HepG2 (cell line): Measurements from ENCODE around the gene S100A4. TPM values are rescaled to one million over a fixed set of nuclear protein-coding genes. Genes with fewer than 3 reads are reported as not detected.

Experiments used
- GLI4 ChIP-seq: sonication (generic); formaldehyde crosslinking; IDR thresholded peaks from 2 replicates; pipeline ENCODE4 v1.5.1; 2020; ENCODE audit warnings: missing genetic modification reagents, mild to moderate bottlenecking, moderate library complexity, borderline replicate concordance
- HOXD1 ChIP-seq: sonication (generic); formaldehyde crosslinking; IDR thresholded peaks from 2 replicates; pipeline ENCODE4 v1.5.0; 2020; ENCODE audit warnings: missing genetic modification reagents
- MTA1 ChIP-seq: sonication (generic); formaldehyde crosslinking; IDR thresholded peaks from 2 replicates; pipeline ENCODE4 v1.4.0; 2020; ENCODE audit warnings: missing genetic modification reagents, mild to moderate bottlenecking, borderline replicate concordance
- NR2C2 ChIP-seq: sonication (generic); formaldehyde crosslinking; IDR thresholded peaks from 2 replicates; pipeline ENCODE4 v1.4.0; 2020; ENCODE audit warnings: missing genetic modification reagents, mild to moderate bottlenecking, moderate library complexity, borderline replicate concordance
- PHF20 ChIP-seq: sonication (generic); formaldehyde crosslinking; IDR thresholded peaks from 2 replicates; pipeline ENCODE4 v1.5.0; 2020; ENCODE audit warnings: mild to moderate bottlenecking, missing genetic modification reagents
- PRMT3 ChIP-seq: sonication (generic); formaldehyde crosslinking; IDR thresholded peaks from 2 replicates; pipeline ENCODE4 v1.8.1; 2022; ENCODE audit warnings: low read depth, mild to moderate bottlenecking, moderate library complexity, missing genetic modification reagents, borderline replicate concordance
- RARA ChIP-seq: IDR thresholded peaks from 2 replicates; pipeline ENCODE4 v1.6.1; 2016; ENCODE audit warnings: missing genetic modification reagents, missing compliant biosample characterization
- RFX5 ChIP-seq: IDR thresholded peaks from 2 replicates; pipeline ENCODE4 v1.6.1; 2011; ENCODE audit warnings: low read depth, low read length, improper control_type of control experiment
- RXRA ChIP-seq: sonication (generic); formaldehyde crosslinking; IDR thresholded peaks from 2 replicates; pipeline ENCODE4 v1.5.1; 2020; ENCODE audit warnings: missing genetic modification reagents
- TOPORS ChIP-seq: sonication (generic); formaldehyde crosslinking; IDR thresholded peaks from 2 replicates; pipeline ENCODE4 v1.8.0; 2023; ENCODE audit warnings: mild to moderate bottlenecking, missing genetic modification reagents
- ZKSCAN5 ChIP-seq: sonication (generic); formaldehyde crosslinking; IDR thresholded peaks from 2 replicates; pipeline ENCODE4 v1.5.1; 2020; ENCODE audit warnings: mild to moderate bottlenecking, missing genetic modification reagents
- ZNF3 ChIP-seq: IDR thresholded peaks from 2 replicates; pipeline ENCODE4 v1.7.0; 2017; ENCODE audit warnings: inconsistent platforms
- ZNF543 ChIP-seq: sonication (generic); formaldehyde crosslinking; IDR thresholded peaks from 2 replicates; pipeline ENCODE4 v1.4.0; 2020; ENCODE audit warnings: mild to moderate bottlenecking, missing genetic modification reagents
- ZNF563 ChIP-seq: sonication (generic); formaldehyde crosslinking; IDR thresholded peaks from 2 replicates; pipeline ENCODE4 v1.8.0; 2022; ENCODE audit warnings: mild to moderate bottlenecking, moderate library complexity, missing genetic modification reagents
- ZNF605 ChIP-seq: sonication (generic); formaldehyde crosslinking; IDR thresholded peaks from 2 replicates; pipeline ENCODE4 v1.8.0; 2022; ENCODE audit warnings: mild to moderate bottlenecking, missing genetic modification reagents
- ZNF749 ChIP-seq: sonication (generic); formaldehyde crosslinking; IDR thresholded peaks from 2 replicates; pipeline ENCODE4 v1.8.0; 2022; ENCODE audit warnings: mild to moderate bottlenecking, missing genetic modification reagents, moderate library complexity, borderline replicate concordance
- ZNF780A ChIP-seq: sonication (generic); formaldehyde crosslinking; IDR thresholded peaks from 2 replicates; pipeline ENCODE4 v1.8.0; 2022; ENCODE audit warnings: mild to moderate bottlenecking, missing genetic modification reagents, moderate library complexity
- ZNF788 ChIP-seq: sonication (generic); formaldehyde crosslinking; IDR thresholded peaks from 2 replicates; pipeline ENCODE4 v1.5.0; 2020; ENCODE audit warnings: mild to moderate bottlenecking, missing genetic modification reagents, borderline replicate concordance
- polyA plus RNA-seq, 8 experiments: library from polyadenylated mRNA; depleted of rRNA in 3 of 8; stranded (reverse) in 7 of 8; unstranded in 1 of 8; fragments of >200 nt; fragmentation: Illumina TruSeq in 4 of 8; extraction: Trizol in 4 of 8; gene quantifications; 2 replicates each; pipeline versions ENCODE4 v1.2.1 to v1.2.3, GENCODE V29; 2011 to 2016; ENCODE audit warnings: low read depth in 4 of 8, missing spikeins in 1 of 8, mixed read lengths in 1 of 8; ENCODE audit not compliant: insufficient read depth in 1 of 8
- total RNA-seq, 5 experiments: library from RNA; depleted of rRNA; stranded (reverse); fragments of >200 nt; fragmentation: Illumina TruSeq; extraction: Trizol; gene quantifications; 2 replicates each; pipeline ENCODE4 v1.2.3, GENCODE V29; 2016; ENCODE audit warnings: low read depth in 1 of 5
- TF ChIP-seq, protein P1 (sequence below): sonication (generic); formaldehyde crosslinking; IDR thresholded peaks from 2 replicates; pipeline ENCODE4 v1.8.1; 2023; ENCODE audit warnings: mild to moderate bottlenecking, inconsistent platforms, moderate library complexity, missing genetic modification reagents, borderline replicate concordance
- TF ChIP-seq, protein P2 (sequence below): sonication (generic); formaldehyde crosslinking; IDR thresholded peaks from 2 replicates; pipeline ENCODE4 v1.9.0; 2022; ENCODE audit warnings: low read depth, missing genetic modification reagents
- TF ChIP-seq, protein P3 (sequence below): sonication (generic); formaldehyde crosslinking; IDR thresholded peaks from 2 replicates; pipeline ENCODE4 v1.4.0; 2020; ENCODE audit warnings: mild to moderate bottlenecking, missing genetic modification reagents
- TF ChIP-seq, protein P4 (sequence below): sonication (generic); formaldehyde crosslinking; IDR thresholded peaks from 2 replicates; pipeline ENCODE4 v1.4.0; 2020; ENCODE audit warnings: missing genetic modification reagents
- TF ChIP-seq, protein P5 (sequence below): sonication (generic); formaldehyde crosslinking; IDR thresholded peaks from 2 replicates; pipeline ENCODE4 v1.5.0; 2020; ENCODE audit warnings: mild to moderate bottlenecking, missing genetic modification reagents

The S100A4 gene
- total and polyA plus RNA-seq, 2 of the 13 experiments (the other 11 are each of a cell fraction or from before 2014, with no cell fraction given): 12.9 to 20.2 TPM

DNA sequence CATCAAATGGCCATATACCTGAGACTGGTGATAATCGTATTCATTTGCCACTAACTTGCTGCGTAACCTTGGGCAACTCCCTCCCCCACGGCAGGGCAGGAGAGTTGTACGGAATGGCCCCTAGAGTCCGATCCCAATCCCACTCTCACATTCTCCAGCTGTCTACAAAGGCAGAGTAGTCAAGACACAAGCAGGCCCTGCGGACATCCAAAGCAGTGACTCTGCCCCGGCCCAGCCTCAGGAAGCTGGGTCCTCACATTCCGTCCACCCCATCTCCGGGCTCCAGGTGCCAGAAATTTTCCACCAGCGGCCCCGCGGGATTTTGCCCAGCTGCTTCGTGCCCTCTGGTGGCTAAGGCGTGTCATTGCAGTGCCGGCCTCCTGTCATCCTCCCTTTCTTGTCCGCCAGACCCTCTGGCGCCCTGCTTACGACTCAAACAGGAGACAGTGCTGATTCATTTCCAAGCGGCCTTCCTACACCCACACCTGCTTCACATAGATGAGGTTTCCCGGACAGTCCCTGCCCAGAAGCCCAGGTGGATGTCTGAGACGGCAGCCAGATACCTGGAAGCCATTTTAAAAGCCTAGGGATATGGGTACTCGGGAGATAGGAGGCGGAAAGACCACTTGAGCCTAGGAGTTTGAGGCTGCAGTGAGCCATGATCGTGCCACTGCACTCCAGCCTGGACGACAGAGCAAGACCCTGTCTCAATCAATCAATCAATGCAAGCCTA, 22.9 kb upstream of the S100A4 start (continued):
- TF ChIP-seq RXRA (CRISPR knock-in tag) (no peak; the same call in 1 of the 2 replicates), ZNF749 (CRISPR knock-in tag) (no peak), MTA1 (no peak), ZNF605 (CRISPR knock-in tag) (0 out of 2 replicates have a peak, but pooled peaks have one; percentile 27), NR2C2 (no peak), PRMT3 (no peak), ZNF3 (CRISPR knock-in tag) (no peak), RARA (no peak), ZNF788 (CRISPR knock-in tag) (no peak), HOXD1 (no peak; the same call in 1 of the 2 replicates), PHF20 (CRISPR knock-in tag) (no peak), ZNF543 (0 out of 2 replicates have a peak, but pooled peaks have one; percentile 58), ZNF780A (CRISPR knock-in tag) (no peak), ZNF563 (CRISPR knock-in tag) (no peak), GLI4 (no peak), TOPORS (CRISPR knock-in tag) (no peak), RFX5 (no peak), ZKSCAN5 (no peak)
- TF ChIP-seq, protein P1, sequence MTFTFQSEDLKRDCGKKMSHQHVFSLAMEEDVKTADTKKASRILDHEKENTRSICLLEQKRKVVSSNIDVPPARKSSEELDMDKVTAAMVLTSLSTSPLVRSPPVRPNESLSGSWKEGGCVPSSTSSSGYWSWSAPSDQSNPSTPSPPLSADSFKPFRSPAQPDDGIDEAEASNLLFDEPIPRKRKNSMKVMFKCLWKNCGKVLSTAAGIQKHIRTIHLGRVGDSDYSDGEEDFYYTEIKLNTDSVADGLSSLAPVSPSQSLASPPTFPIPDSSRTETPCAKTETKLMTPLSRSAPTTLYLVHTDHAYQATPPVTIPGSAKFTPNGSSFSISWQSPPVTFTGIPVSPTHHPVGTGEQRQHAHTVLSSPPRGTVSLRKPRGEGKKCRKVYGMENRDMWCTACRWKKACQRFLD (CRISPR knock-in tag): no peak
- TF ChIP-seq, protein P2, sequence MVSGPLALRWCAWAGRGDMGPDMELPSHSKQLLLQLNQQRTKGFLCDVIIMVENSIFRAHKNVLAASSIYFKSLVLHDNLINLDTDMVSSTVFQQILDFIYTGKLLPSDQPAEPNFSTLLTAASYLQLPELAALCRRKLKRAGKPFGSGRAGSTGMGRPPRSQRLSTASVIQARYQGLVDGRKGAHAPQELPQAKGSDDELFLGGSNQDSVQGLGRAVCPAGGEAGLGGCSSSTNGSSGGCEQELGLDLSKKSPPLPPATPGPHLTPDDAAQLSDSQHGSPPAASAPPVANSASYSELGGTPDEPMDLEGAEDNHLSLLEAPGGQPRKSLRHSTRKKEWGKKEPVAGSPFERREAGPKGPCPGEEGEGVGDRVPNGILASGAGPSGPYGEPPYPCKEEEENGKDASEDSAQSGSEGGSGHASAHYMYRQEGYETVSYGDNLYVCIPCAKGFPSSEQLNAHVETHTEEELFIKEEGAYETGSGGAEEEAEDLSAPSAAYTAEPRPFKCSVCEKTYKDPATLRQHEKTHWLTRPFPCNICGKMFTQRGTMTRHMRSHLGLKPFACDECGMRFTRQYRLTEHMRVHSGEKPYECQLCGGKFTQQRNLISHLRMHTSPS (CRISPR knock-in tag): no peak
- TF ChIP-seq, protein P3, sequence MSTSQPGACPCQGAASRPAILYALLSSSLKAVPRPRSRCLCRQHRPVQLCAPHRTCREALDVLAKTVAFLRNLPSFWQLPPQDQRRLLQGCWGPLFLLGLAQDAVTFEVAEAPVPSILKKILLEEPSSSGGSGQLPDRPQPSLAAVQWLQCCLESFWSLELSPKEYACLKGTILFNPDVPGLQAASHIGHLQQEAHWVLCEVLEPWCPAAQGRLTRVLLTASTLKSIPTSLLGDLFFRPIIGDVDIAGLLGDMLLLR (CRISPR knock-in tag): no peak
- TF ChIP-seq, protein P4, sequence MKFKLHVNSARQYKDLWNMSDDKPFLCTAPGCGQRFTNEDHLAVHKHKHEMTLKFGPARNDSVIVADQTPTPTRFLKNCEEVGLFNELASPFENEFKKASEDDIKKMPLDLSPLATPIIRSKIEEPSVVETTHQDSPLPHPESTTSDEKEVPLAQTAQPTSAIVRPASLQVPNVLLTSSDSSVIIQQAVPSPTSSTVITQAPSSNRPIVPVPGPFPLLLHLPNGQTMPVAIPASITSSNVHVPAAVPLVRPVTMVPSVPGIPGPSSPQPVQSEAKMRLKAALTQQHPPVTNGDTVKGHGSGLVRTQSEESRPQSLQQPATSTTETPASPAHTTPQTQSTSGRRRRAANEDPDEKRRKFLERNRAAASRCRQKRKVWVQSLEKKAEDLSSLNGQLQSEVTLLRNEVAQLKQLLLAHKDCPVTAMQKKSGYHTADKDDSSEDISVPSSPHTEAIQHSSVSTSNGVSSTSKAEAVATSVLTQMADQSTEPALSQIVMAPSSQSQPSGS: peak; percentile 53; the same call in 1 of the 2 replicates
- TF ChIP-seq, protein P5, sequence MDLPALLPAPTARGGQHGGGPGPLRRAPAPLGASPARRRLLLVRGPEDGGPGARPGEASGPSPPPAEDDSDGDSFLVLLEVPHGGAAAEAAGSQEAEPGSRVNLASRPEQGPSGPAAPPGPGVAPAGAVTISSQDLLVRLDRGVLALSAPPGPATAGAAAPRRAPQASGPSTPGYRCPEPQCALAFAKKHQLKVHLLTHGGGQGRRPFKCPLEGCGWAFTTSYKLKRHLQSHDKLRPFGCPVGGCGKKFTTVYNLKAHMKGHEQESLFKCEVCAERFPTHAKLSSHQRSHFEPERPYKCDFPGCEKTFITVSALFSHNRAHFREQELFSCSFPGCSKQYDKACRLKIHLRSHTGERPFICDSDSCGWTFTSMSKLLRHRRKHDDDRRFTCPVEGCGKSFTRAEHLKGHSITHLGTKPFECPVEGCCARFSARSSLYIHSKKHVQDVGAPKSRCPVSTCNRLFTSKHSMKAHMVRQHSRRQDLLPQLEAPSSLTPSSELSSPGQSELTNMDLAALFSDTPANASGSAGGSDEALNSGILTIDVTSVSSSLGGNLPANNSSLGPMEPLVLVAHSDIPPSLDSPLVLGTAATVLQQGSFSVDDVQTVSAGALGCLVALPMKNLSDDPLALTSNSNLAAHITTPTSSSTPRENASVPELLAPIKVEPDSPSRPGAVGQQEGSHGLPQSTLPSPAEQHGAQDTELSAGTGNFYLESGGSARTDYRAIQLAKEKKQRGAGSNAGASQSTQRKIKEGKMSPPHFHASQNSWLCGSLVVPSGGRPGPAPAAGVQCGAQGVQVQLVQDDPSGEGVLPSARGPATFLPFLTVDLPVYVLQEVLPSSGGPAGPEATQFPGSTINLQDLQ (CRISPR knock-in tag): no peak
